HG02943 (cell line): ENCODE data around the gene CDC7.
A peak's percentile ranks its signal among the peaks of the same experiment; 100 is the strongest.
"Not testable (repeated sequence)": the region's sequence is repeated elsewhere in the genome, so short reads cannot be mapped to it uniquely, and the experiment has no call there.

Source experiments
- ATAC-seq: cut with Tn5 transposase; IDR thresholded peaks from one replicate; pipeline ENCODE4 v1.9.1; 2021; ENCODE audit warnings: mild to moderate bottlenecking, low read depth, moderate library complexity; ENCODE audit not compliant: unreplicated experiment

The CDC7 gene

DNA sequence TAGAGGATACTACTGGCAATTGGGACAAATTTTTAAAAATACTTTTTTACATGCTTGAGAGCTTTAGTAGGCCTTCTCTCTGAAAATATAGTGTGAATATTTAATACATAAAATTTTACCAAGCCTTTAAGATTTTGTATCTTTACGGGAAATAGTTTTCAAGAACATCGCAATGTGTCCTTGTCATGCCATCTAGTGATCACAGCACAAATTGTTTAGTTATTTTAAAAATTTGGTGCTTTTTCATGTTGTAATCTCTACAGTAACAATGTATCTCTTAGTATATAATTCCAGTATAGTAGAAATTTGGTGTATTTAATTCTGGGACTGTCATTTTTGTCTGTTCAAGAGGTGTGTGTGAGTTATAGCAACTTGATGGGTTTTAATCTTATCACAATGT lies 6.7 kb downstream of the CDC7 start:
- no peak for ATAC-seq

- no peak for ATAC-seq
Observed at GRCh38 chr1:91510754-91511153, 10.1 kb downstream of the CDC7 start.

DNA sequence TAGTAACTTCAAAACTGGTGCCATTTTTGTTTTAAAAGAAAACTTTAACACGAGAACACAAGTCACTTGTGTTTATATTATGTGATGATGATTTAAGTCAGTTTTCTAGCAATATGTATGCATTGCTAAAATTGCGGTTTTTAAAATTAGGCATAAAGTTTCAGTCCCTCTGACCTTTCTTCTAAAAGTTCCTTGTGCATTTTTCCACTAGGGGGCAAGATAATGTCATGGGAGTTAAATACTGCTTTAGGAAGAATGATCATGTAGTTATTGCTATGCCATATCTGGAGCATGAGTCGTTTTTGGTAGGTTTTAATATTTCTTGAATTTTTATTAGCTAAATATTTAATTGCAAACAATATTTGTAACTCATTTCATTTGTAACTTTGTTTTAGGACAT lies 10.7 kb downstream of the CDC7 start:
- ATAC-seq, result no peak

GRCh38 chr1:91513160-91513559 lies 12.5 kb downstream of the CDC7 start:
- no peak for ATAC-seq

GRCh38 chr1:91513706-91514105 lies 13.1 kb downstream of the CDC7 start:
- no peak for ATAC-seq

DNA sequence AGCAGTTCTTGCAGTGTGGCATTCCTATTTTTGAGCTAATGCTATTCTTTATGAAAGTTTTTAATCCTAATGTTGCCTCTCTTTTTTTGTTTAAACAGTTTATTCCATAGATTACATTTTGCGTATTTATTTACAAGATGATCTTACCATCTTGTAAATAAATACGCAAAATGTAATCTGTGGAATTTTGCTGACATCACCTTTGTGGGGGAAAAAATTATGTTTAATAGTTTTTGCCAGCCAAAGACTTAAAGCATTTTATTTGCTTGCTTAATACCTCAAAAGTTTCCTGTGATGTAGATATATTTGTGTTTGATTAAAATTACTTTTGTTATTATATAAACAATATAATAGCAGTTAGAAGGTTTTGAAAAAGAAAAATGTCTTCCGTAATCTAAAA lies 15.3 kb downstream of the CDC7 start:
- ATAC-seq, result no peak

DNA sequence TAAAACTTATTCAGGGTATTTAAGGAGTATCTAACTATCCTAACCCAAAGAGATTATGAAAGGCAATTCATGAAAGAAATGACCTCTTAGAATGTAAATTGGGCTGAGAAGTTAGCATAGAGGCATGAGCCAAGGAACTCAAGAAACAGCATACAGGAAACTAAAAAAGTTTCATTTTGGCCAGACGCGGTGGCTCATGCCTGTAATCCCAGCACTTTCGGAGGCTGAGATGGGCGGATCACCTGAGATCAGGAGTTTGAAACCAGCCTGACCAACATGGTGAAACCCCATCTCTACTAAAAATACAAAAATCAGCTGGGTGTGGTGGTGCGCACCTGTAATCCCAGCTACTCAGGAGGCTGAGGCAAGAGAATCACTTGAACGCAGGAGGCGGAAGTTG lies 16.0 kb downstream of the CDC7 start:
- not testable (repeated sequence) for ATAC-seq

GRCh38 chr1:91519167-91519566 lies 18.5 kb downstream of the CDC7 start:
- ATAC-seq, result not testable (repeated sequence)

- ATAC-seq, result no peak
Observed at GRCh38 chr1:91520942-91521507, 20.4 kb downstream of the CDC7 start.

- peak; percentile 98 for ATAC-seq
Observed at GRCh38 chr1:91523482-91523881, 22.8 kb downstream of the CDC7 start.

DNA sequence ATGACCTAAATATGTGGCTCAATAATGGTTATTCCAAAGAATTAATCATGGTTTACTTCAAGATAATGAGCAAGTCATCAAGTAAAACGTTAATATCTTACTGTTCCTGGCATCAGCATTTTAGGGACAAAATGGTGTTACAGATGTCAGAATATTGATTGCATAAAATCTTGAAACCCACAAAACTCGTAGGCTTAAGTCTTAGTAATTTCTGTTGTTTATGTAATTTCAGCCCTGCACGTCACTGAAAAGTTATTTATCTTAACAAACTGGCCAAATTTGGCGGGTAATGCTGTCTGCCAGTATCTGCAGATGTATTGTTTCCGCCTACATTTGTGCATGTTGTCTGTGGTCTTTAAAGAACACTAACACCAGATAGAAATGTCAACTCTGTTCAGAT lies 25.8 kb downstream of the CDC7 start:
- ATAC-seq, result no peak

- ATAC-seq, result no peak
Observed at GRCh38 chr1:91527266-91527765, 26.7 kb downstream of the CDC7 start.

GRCh38 chr1:91527781-91528180 lies 27.1 kb downstream of the CDC7 start:
- ATAC-seq, result no peak

- ATAC-seq, result no peak
Observed at GRCh38 chr1:91529856-91530255, 29.2 kb downstream of the CDC7 start.

- ATAC-seq, result no peak
Observed at GRCh38 chr1:91533361-91534024, 32.8 kb downstream of the CDC7 start.

DNA sequence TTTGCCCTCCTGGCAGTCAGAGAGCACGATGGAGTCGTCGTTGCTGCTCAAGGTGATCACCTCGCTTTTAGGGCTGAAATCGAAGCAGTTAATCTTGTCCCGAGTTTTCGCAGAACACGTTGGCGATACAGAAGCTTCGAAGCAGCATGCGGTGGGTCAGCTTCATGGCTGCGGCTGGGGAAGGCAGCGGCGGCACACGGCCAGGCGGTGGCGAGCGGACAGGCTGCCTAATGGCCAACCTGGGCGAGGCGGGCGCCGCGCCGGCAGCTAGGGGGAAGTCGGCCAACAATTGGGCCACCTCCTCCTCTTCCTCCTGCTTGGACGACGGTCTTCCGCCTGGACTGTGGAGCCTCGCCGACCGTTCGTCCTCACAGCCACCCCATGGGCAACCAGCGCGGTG lies 34.8 kb downstream of the CDC7 start:
- ATAC-seq, result no peak

DNA sequence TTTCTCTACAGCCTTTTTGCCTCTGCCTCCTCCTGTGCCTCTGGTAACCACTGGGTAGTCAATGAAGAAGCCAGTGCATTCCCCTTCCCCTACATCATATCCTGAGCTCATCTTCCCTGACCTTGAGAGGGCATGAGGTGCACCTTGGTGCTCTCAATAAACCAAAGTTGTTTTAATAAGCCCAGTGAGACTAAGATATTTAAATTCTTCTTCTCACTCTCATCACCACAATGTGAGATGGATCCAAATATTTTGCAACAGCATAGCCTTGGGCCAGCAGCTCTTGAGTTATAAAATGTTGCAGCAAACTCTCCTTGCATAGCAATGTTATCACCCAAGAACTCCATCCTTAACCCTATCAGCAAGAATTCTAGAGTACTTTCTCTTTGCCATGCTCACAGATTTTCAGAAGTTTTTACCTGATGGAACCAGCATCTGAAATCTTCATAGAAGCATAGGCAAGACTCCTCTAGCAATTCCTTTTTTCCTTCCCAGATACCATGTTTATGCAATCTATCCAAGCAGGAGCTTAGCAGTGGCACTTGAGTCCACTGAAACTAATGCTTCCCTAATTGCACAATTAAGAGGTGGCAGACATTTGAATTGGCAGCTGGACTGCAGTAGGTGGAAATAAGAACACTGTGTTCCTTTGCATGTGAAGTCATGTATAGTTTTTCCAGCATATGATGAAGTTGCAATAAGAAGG lies 36.8 kb downstream of the CDC7 start:
- ATAC-seq, result no peak

DNA sequence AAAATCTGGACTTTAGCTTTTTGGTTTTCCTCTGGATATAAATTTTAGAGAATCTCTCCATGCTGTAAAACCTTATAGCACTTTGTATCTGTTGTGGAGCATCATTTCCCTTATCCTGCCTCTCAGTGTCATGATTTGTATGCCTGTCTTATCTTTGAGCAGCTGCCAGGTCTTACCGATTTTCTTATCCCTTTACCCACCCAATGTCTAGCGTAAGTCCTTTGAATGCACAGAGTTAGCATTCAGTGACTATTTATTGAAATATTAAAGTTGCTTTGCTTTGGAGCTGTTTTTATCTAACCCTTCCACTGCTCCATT lies 37.3 kb downstream of the CDC7 start:
- ATAC-seq, result no peak

GRCh38 chr1:91540910-91541309 lies 40.3 kb downstream of the CDC7 start:
- ATAC-seq, result no peak

- ATAC-seq, result no peak
Observed at GRCh38 chr1:91541918-91542533, 41.4 kb downstream of the CDC7 start.

- ATAC-seq, result no peak
Observed at GRCh38 chr1:91545506-91546300, 45.1 kb downstream of the CDC7 start.
